GM23338 (cell line): ENCODE measurements around the gene ARL9. TPM values are rescaled to one million over a fixed set of nuclear protein-coding genes. Genes with fewer than 3 reads are reported as not detected.

Experiments used
- EZH2phosphoT487 ChIP-seq: fragments of 200-600 bp; sonication (generic); IDR thresholded peaks from one replicate; pipeline ENCODE4 v1.8.1; 2018; ENCODE audit warnings: antibody characterized with exemption; ENCODE audit not compliant: unreplicated experiment
- polyA plus RNA-seq: library from polyadenylated mRNA; unstranded; fragments of >200 nt; fragmentation: Nextera tagmentation; extraction: Ambion mirVana; gene quantifications from 2 replicates; pipeline ENCODE4 v1.2.1, GENCODE V29; 2016
- total RNA-seq: library from RNA; depleted of rRNA; stranded (reverse); fragments of >200 nt; shearing (Covaris generic); gene quantifications from 2 replicates; pipeline ENCODE4 v1.2.3, GENCODE V29; 2014
- TF ChIP-seq, protein P1 (sequence below): fragments of 250-450 bp; sonication (Bioruptor Pico); IDR thresholded peaks from 2 replicates; pipeline ENCODE4 v1.5.0; 2020; ENCODE audit warnings: mild to moderate bottlenecking, moderate library complexity
- TF ChIP-seq, protein P2 (sequence below): IDR thresholded peaks from one replicate; pipeline ENCODE4 v1.6.1; 2018; ENCODE audit warnings: antibody characterized with exemption; ENCODE audit not compliant: unreplicated experiment
- TF ChIP-seq, protein P3 (sequence below): IDR thresholded peaks from 2 replicates; pipeline ENCODE4 v1.6.1; 2016; ENCODE audit warnings: antibody characterized with exemption

The ARL9 gene
- total and polyA plus RNA-seq, 2 experiments from 2014 or later: 0.37 TPM; not detected in 1

DNA sequence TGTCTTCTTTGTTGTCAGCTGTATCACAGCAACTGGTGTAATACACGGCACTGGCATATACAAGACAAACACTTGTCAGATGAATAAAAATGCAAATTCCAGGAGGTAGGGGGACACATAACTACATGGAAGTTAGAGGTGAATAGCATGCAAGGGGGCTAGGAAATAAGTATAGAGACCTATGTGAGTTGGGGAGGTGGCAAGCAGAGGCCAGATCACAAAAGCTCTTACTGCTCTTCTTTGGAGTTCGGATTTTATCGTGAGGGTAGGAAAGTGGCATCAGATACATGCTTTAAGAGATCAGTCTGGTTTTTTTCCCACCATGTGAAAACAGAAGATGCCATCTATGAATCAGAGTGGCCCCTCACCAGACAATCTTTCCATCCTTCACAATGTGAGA is 41.0 kb upstream of the ARL9 start (continued):
- TF ChIP-seq, protein P1, sequence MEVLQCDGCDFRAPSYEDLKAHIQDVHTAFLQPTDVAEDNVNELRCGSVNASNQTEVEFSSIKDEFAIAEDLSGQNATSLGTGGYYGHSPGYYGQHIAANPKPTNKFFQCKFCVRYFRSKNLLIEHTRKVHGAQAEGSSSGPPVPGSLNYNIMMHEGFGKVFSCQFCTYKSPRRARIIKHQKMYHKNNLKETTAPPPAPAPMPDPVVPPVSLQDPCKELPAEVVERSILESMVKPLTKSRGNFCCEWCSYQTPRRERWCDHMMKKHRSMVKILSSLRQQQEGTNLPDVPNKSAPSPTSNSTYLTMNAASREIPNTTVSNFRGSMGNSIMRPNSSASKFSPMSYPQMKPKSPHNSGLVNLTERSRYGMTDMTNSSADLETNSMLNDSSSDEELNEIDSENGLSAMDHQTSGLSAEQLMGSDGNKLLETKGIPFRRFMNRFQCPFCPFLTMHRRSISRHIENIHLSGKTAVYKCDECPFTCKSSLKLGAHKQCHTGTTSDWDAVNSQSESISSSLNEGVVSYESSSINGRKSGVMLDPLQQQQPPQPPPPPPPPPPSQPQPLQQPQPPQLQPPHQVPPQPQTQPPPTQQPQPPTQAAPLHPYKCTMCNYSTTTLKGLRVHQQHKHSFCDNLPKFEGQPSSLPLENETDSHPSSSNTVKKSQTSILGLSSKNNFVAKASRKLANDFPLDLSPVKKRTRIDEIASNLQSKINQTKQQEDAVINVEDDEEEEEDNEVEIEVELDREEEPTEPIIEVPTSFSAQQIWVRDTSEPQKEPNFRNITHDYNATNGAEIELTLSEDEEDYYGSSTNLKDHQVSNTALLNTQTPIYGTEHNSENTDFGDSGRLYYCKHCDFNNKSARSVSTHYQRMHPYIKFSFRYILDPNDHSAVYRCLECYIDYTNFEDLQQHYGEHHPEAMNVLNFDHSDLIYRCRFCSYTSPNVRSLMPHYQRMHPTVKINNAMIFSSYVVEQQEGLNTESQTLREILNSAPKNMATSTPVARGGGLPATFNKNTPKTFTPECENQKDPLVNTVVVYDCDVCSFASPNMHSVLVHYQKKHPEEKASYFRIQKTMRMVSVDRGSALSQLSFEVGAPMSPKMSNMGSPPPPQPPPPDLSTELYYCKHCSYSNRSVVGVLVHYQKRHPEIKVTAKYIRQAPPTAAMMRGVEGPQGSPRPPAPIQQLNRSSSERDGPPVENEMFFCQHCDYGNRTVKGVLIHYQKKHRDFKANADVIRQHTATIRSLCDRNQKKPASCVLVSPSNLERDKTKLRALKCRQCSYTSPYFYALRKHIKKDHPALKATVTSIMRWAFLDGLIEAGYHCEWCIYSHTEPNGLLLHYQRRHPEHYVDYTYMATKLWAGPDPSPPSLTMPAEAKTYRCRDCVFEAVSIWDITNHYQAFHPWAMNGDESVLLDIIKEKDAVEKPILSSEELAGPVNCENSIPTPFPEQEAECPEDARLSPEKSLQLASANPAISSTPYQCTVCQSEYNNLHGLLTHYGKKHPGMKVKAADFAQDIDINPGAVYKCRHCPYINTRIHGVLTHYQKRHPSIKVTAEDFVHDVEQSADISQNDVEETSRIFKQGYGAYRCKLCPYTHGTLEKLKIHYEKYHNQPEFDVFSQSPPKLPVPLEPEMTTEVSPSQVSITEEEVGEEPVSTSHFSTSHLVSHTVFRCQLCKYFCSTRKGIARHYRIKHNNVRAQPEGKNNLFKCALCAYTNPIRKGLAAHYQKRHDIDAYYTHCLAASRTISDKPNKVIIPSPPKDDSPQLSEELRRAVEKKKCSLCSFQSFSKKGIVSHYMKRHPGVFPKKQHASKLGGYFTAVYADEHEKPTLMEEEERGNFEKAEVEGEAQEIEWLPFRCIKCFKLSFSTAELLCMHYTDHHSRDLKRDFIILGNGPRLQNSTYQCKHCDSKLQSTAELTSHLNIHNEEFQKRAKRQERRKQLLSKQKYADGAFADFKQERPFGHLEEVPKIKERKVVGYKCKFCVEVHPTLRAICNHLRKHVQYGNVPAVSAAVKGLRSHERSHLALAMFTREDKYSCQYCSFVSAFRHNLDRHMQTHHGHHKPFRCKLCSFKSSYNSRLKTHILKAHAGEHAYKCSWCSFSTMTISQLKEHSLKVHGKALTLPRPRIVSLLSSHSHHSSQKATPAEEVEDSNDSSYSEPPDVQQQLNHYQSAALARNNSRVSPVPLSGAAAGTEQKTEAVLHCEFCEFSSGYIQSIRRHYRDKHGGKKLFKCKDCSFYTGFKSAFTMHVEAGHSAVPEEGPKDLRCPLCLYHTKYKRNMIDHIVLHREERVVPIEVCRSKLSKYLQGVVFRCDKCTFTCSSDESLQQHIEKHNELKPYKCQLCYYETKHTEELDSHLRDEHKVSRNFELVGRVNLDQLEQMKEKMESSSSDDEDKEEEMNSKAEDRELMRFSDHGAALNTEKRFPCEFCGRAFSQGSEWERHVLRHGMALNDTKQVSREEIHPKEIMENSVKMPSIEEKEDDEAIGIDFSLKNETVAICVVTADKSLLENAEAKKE: no peak
- TF ChIP-seq, protein P2, sequence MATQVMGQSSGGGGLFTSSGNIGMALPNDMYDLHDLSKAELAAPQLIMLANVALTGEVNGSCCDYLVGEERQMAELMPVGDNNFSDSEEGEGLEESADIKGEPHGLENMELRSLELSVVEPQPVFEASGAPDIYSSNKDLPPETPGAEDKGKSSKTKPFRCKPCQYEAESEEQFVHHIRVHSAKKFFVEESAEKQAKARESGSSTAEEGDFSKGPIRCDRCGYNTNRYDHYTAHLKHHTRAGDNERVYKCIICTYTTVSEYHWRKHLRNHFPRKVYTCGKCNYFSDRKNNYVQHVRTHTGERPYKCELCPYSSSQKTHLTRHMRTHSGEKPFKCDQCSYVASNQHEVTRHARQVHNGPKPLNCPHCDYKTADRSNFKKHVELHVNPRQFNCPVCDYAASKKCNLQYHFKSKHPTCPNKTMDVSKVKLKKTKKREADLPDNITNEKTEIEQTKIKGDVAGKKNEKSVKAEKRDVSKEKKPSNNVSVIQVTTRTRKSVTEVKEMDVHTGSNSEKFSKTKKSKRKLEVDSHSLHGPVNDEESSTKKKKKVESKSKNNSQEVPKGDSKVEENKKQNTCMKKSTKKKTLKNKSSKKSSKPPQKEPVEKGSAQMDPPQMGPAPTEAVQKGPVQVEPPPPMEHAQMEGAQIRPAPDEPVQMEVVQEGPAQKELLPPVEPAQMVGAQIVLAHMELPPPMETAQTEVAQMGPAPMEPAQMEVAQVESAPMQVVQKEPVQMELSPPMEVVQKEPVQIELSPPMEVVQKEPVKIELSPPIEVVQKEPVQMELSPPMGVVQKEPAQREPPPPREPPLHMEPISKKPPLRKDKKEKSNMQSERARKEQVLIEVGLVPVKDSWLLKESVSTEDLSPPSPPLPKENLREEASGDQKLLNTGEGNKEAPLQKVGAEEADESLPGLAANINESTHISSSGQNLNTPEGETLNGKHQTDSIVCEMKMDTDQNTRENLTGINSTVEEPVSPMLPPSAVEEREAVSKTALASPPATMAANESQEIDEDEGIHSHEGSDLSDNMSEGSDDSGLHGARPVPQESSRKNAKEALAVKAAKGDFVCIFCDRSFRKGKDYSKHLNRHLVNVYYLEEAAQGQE: no peak
- TF ChIP-seq, protein P3, sequence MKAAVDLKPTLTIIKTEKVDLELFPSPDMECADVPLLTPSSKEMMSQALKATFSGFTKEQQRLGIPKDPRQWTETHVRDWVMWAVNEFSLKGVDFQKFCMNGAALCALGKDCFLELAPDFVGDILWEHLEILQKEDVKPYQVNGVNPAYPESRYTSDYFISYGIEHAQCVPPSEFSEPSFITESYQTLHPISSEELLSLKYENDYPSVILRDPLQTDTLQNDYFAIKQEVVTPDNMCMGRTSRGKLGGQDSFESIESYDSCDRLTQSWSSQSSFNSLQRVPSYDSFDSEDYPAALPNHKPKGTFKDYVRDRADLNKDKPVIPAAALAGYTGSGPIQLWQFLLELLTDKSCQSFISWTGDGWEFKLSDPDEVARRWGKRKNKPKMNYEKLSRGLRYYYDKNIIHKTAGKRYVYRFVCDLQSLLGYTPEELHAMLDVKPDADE: no peak
- no peak for TF ChIP-seq EZH2phosphoT487
